H9 (cell line): ENCODE measurements around the gene ASF1B. TPM values are rescaled to one million over a fixed set of nuclear protein-coding genes. Genes with fewer than 3 reads are reported as not detected.

Experiments
- DNase-seq: peaks from one replicate; pipeline ENCODE4 v3.0.0-alpha.2; 2017
- H2AFZ ChIP-seq: one replicate; pipeline ENCODE4 v1.6.1; 2013; ENCODE audit warnings: mild to moderate bottlenecking, low read length, control low read depth, moderate library complexity
- H2AK5ac ChIP-seq: 2 replicates; pipeline ENCODE4 v1.6.1; 2013; ENCODE audit warnings: low read length, control low read depth, mixed read lengths; ENCODE audit not compliant: insufficient read length
- H2BK120ac ChIP-seq: one replicate; pipeline ENCODE4 v1.6.1; 2013; ENCODE audit warnings: low read depth, mild to moderate bottlenecking, low read length, control low read depth, inconsistent platforms; ENCODE audit not compliant: poor library complexity, severe bottlenecking
- H2BK12ac ChIP-seq: 2 replicates; pipeline ENCODE4 v1.6.1; 2013; ENCODE audit warnings: low read length, control low read depth, mixed read lengths, low read depth; ENCODE audit not compliant: insufficient read length
- H2BK15ac ChIP-seq: 2 replicates; pipeline ENCODE4 v1.6.1; 2013; ENCODE audit warnings: low read depth, low read length, control low read depth
- H2BK20ac ChIP-seq: one replicate; pipeline ENCODE4 v1.6.1; 2013; ENCODE audit warnings: low read depth, mild to moderate bottlenecking, low read length, control low read depth, inconsistent platforms; ENCODE audit not compliant: poor library complexity, severe bottlenecking
- H2BK5ac ChIP-seq: 2 replicates; pipeline ENCODE4 v1.6.1; 2013; ENCODE audit warnings: low read length, control low read depth, mixed read lengths; ENCODE audit not compliant: insufficient read length
- H3K14ac ChIP-seq: 2 replicates; pipeline ENCODE4 v1.6.1; 2013; ENCODE audit warnings: low read length, control low read depth; ENCODE audit not compliant: insufficient read depth
- H3K18ac ChIP-seq: 2 replicates; pipeline ENCODE4 v1.6.1; 2013; ENCODE audit warnings: low read depth, mild to moderate bottlenecking, mixed read lengths, low read length, control low read depth; ENCODE audit not compliant: insufficient read length
- H3K23ac ChIP-seq: 2 replicates; pipeline ENCODE4 v1.6.1; 2013; ENCODE audit warnings: low read length, control low read depth, mixed read lengths, low read depth; ENCODE audit not compliant: insufficient read length
- H3K23me2 ChIP-seq: 2 replicates; pipeline ENCODE4 v1.6.1; 2013; ENCODE audit warnings: low read depth, mild to moderate bottlenecking, mixed read lengths, low read length, control low read depth; ENCODE audit not compliant: insufficient read length, poor library complexity, severe bottlenecking
- H3K27ac ChIP-seq: 2 replicates; pipeline ENCODE4 v1.5.1; 2013; ENCODE audit warnings: low read length, control low read depth, mixed read lengths, low read depth; ENCODE audit not compliant: insufficient read length
- H3K27me3 ChIP-seq: 2 replicates; pipeline ENCODE4 v1.6.1; 2013; ENCODE audit warnings: low read length, control low read depth, inconsistent platforms; ENCODE audit not compliant: insufficient read depth
- H3K4ac ChIP-seq: 2 replicates; pipeline ENCODE4 v1.6.1; 2013; ENCODE audit warnings: low read depth, mild to moderate bottlenecking, control low read depth, inconsistent platforms, low read length, moderate library complexity
- H3K4me1 ChIP-seq: 2 replicates; pipeline ENCODE4 v1.6.1; 2013; ENCODE audit warnings: low read length, control low read depth, inconsistent platforms; ENCODE audit not compliant: insufficient read depth
- H3K4me2 ChIP-seq: 2 replicates; pipeline ENCODE4 v1.6.1; 2013; ENCODE audit warnings: low read length, control low read depth, mixed read lengths; ENCODE audit not compliant: insufficient read length, insufficient read depth
- H3K56ac ChIP-seq: 2 replicates; pipeline ENCODE4 v1.6.1; 2013; ENCODE audit warnings: low read depth, mild to moderate bottlenecking, mixed read lengths, low read length, control low read depth; ENCODE audit not compliant: insufficient read length
- H3K79me1 ChIP-seq: 2 replicates; pipeline ENCODE4 v1.6.1; 2013; ENCODE audit warnings: low read depth, mild to moderate bottlenecking, moderate library complexity, low read length, control low read depth, inconsistent platforms; ENCODE audit not compliant: insufficient read depth, poor library complexity, severe bottlenecking
- H3K79me2 ChIP-seq: 2 replicates; pipeline ENCODE4 v1.6.1; 2013; ENCODE audit warnings: low read length, control low read depth, inconsistent platforms; ENCODE audit not compliant: insufficient read depth
- H3K9ac ChIP-seq: 2 replicates; pipeline ENCODE4 v1.6.1; 2013; ENCODE audit warnings: low read length, control low read depth, mixed read lengths; ENCODE audit not compliant: insufficient read length; ENCODE audit errors: extremely low read depth
- H3K9me3 ChIP-seq: one replicate; pipeline ENCODE4 v1.6.1; 2013; ENCODE audit warnings: low read depth, low read length, inconsistent platforms; ENCODE audit not compliant: control insufficient read depth
- H3T11ph ChIP-seq: one replicate; pipeline ENCODE4 v1.6.1; 2013; ENCODE audit warnings: mild to moderate bottlenecking, low read length, control low read depth, inconsistent platforms
- H4K20me1 ChIP-seq: one replicate; pipeline ENCODE4 v1.6.1; 2013; ENCODE audit not compliant: control insufficient read depth, insufficient read length, insufficient read depth
- H4K5ac ChIP-seq: 2 replicates; pipeline ENCODE4 v1.6.1; 2013; ENCODE audit warnings: low read depth, mild to moderate bottlenecking, mixed read lengths, low read length, control low read depth; ENCODE audit not compliant: insufficient read length
- H4K8ac ChIP-seq: replicated peaks from 2 replicates; pipeline ENCODE4 v1.6.1; 2013; ENCODE audit warnings: low read length, control low read depth, mixed read lengths, low read depth; ENCODE audit not compliant: insufficient read length
- H4K91ac ChIP-seq: 2 replicates; pipeline ENCODE4 v1.6.1; 2013; ENCODE audit warnings: low read depth, mild to moderate bottlenecking, moderate library complexity, mixed read lengths, low read length, control low read depth; ENCODE audit not compliant: insufficient read length
- H3K27ac Mint-ChIP-seq, 3 experiments: 2 replicates in 2 of 3; 3 replicates in 1 of 3; pipeline ENCODE4 v1.8.0; 2020 to 2021; ENCODE audit warnings: mixed read lengths in 3 of 3, mild to moderate bottlenecking in 1 of 3, moderate library complexity in 1 of 3
- H3K27me3 Mint-ChIP-seq: 2 replicates; pipeline ENCODE4 v1.8.0; 2021; ENCODE audit warnings: low read depth, mild to moderate bottlenecking, moderate library complexity, mixed read lengths
- H3K36me3 Mint-ChIP-seq, 3 experiments: 2 replicates in 2 of 3; 3 replicates in 1 of 3; pipeline ENCODE4 v1.8.0; 2020 to 2021; ENCODE audit warnings: low read depth in 3 of 3, mixed read lengths in 3 of 3; ENCODE audit not compliant: insufficient read depth in 1 of 3
- H3K4me1 Mint-ChIP-seq, 2 experiments: 2 replicates each; pipeline ENCODE4 v1.8.0; 2020; ENCODE audit warnings: mixed read lengths in 2 of 2
- H3K4me3 Mint-ChIP-seq, 2 experiments: 2 replicates in 1 of 2; 3 replicates in 1 of 2; pipeline ENCODE4 v1.8.0; 2020 to 2021; ENCODE audit warnings: mild to moderate bottlenecking in 2 of 2, mixed read lengths in 2 of 2, moderate library complexity in 1 of 2
- H3K9me3 Mint-ChIP-seq, 2 experiments: 2 replicates in 1 of 2; 3 replicates in 1 of 2; pipeline ENCODE4 v1.8.0; 2020; ENCODE audit warnings: mild to moderate bottlenecking in 2 of 2, mixed read lengths in 2 of 2, moderate library complexity in 1 of 2
- CTCF ChIP-seq: fragments of 200-600 bp; sonication (generic); conservative IDR thresholded peaks from 3 replicates; pipeline ENCODE4 v1.8.0; 2021; ENCODE audit warnings: antibody characterized with exemption, mild to moderate bottlenecking
- WGBS: extraction: QIAGEN DNeasy Blood & Tissue Kit; methylation state at CpG from one replicate; pipeline ENCODE4 v1.1.7; 2013; ENCODE audit warnings: missing lambda C conversion rate, low lambda C conversion rate, mixed read lengths; ENCODE audit not compliant: insufficient read length; ENCODE audit errors: extremely low coverage; 5-methylcytosine and 5-hydroxymethylcytosine counted together
- total RNA-seq: library from RNA; stranded (reverse); gene quantifications from 2 replicates; pipeline ENCODE4 v1.2.1, GENCODE V29; 2021

Gene ASF1B
- total RNA-seq, 1 experiment from 2014 or later: 46.6 TPM

- Histone ChIP-seq H4K8ac (no peak overlapping the region), H2BK5ac (no peak overlapping the region), H3K23ac (no peak overlapping the region), H2BK120ac (no peak overlapping the region), H2BK12ac (no peak overlapping the region), H3K27me3 (no peaks in the 10 kb centered on the region; the same call in 1 of the 2 replicates), H3K56ac (no peak overlapping the region), H2BK15ac (no peak overlapping the region), H3K4ac (no peak overlapping the region), H2AFZ (no peak overlapping the region), H2AK5ac (no peak overlapping the region), H3K14ac (no peak overlapping the region), H4K20me1 (no peaks in the 10 kb centered on the region), H4K5ac (no peak overlapping the region), H3K9ac (no peak overlapping the region), H3K4me1 (peaks cover 9% of the 10 kb centered on the region; the same call in 1 of the 2 replicates), H3K79me2 (peaks cover 2% of the 10 kb centered on the region; the same call in 1 of the 2 replicates), H3K18ac (no peak overlapping the region), H2BK20ac (no peak overlapping the region), H3K79me1 (no peaks in the 10 kb centered on the region), H3K27ac (no peak overlapping the region), H3K23me2 (peaks cover 16% of the 10 kb centered on the region), H3K4me2 (no peak overlapping the region), H3T11ph (no peak overlapping the region), H4K91ac (no peak overlapping the region), H3K9me3 (no peaks in the 10 kb centered on the region)
- peak overlapping the region; percentile 78 to 83; a peak in 3 of 5 replicates for H3K4me3 Mint-ChIP-seq
- peaks cover 0 to 10% (median 7%) of the 10 kb centered on the region in 3 experiments; a peak in 6 of 7 replicates for H3K36me3 Mint-ChIP-seq
- no peak for DNase-seq
- H3K4me1 Mint-ChIP-seq: peaks cover 40 to 44% of the 10 kb centered on the region in 2 experiments
- H3K9me3 Mint-ChIP-seq: no peaks in the 10 kb centered on the region
- peaks cover 2% of the 10 kb centered on the region; the same call in 1 of the 2 replicates for H3K27me3 Mint-ChIP-seq
- no peak overlapping the region for H3K27ac Mint-ChIP-seq
- no CpG with 5 or more reads among the region's 5 CpGs for WGBS
- no peak for TF ChIP-seq CTCF
Observed at GRCh38 chr19:14115756-14116155, 20.6 kb downstream of the ASF1B start.
